GM12878 (cell line): Measurements from ENCODE around the gene ADAMTSL2. TPM values are rescaled to one million over a fixed set of nuclear protein-coding genes. Genes with fewer than 3 reads are reported as not detected.

Source experiments
- E2F8 ChIP-seq: fragments of 450-650 bp; IDR thresholded peaks from 2 replicates; pipeline ENCODE4 v1.6.1; 2018; ENCODE audit warnings: mild to moderate bottlenecking, low read depth, moderate library complexity; ENCODE audit not compliant: partially characterized antibody
- NR2C2 ChIP-seq: IDR thresholded peaks from 2 replicates; pipeline ENCODE4 v1.6.1; 2011; ENCODE audit warnings: borderline replicate concordance, low read depth; ENCODE audit not compliant: control insufficient read depth, insufficient read length
- PAX5 ChIP-seq: IDR thresholded peaks from 2 replicates; pipeline ENCODE4 v1.6.1; 2011; ENCODE audit warnings: low read depth, low read length, borderline replicate concordance
- RBBP5 ChIP-seq: fragments of 200-600 bp; sonication (generic); conservative IDR thresholded peaks from 2 replicates; pipeline ENCODE4 v1.6.1; 2016
- ZNF687 ChIP-seq: fragments of 450-650 bp; IDR thresholded peaks from 2 replicates; pipeline ENCODE4 v1.6.1; 2017; ENCODE audit warnings: mild to moderate bottlenecking, moderate library complexity
- polyA plus RNA-seq, 11 experiments: library from polyadenylated mRNA; depleted of rRNA in 4 of 11; unstranded in 6 of 11; stranded (reverse) in 5 of 11; fragments of >200 nt; fragmentation: Nextera tagmentation in 4 of 11; fragmentation: Illumina TruSeq in 1 of 11; extraction: Ambion mirVana in 4 of 11; extraction: Trizol in 1 of 11; gene quantifications; 1 replicate in 1 of 11; 2 replicates in 10 of 11; pipeline versions ENCODE4 v1.2.1 to v1.2.3, GENCODE V29; 2011 to 2016; ENCODE audit warnings: inconsistent platforms in 2 of 11, missing spikeins in 2 of 11, low read depth in 1 of 11
- total RNA-seq, 4 experiments: library from RNA; depleted of rRNA in 3 of 4; stranded (reverse); fragments of >200 nt in 3 of 4; fragmentation: Illumina TruSeq in 1 of 4; extraction: Trizol in 1 of 4; gene quantifications; 2 replicates each; pipeline versions ENCODE4 v1.2.1 to v1.2.3, GENCODE V29; 2013 to 2021
- TF ChIP-seq, protein P1 (sequence below): fragments of 150-350 bp; IDR thresholded peaks from 2 replicates; pipeline ENCODE4 v1.6.1; 2014; ENCODE audit warnings: mild to moderate bottlenecking, low read depth, low read length
- TF ChIP-seq, protein P2 (sequence below): IDR thresholded peaks from 2 replicates; pipeline ENCODE4 v1.6.1; 2012; ENCODE audit warnings: low read depth, low read length, improper control_type of control experiment

Gene ADAMTSL2
- total and polyA plus RNA-seq, 10 of the 15 experiments (the other 5 are each of a cell fraction or from before 2014, with no cell fraction given), result 0.07 TPM; not detected in 9

DNA sequence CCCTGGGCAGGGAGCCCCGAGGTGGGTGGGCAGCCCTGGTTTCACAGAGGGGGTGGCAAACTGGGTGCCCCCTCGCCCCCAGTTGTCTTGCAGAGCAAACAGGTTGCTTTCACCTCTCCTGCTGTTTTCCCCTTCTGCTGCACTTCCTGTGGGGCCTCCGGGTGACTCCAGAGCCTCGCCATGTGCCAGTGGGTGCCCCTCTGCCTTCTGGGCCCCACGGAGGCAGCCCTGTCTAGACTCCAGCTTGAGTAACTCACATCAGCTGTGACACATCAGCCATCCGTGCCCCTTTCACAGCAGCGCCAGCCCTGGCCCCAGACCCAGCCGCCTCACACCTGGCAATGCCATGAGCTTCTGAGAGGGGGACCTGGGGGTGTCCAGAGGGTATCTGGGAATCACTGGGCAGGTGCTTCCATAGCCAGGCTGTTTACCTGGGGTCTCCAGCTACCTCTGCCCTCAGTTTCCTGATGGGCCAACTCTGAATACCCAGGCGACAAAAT, 36.9 kb downstream of the ADAMTSL2 start (continued):
- TF ChIP-seq ZNF687 (no peak), NR2C2 (no peak), E2F8 (no peak), PAX5 (no peak), RBBP5 (no peak)
- TF ChIP-seq, protein P1, sequence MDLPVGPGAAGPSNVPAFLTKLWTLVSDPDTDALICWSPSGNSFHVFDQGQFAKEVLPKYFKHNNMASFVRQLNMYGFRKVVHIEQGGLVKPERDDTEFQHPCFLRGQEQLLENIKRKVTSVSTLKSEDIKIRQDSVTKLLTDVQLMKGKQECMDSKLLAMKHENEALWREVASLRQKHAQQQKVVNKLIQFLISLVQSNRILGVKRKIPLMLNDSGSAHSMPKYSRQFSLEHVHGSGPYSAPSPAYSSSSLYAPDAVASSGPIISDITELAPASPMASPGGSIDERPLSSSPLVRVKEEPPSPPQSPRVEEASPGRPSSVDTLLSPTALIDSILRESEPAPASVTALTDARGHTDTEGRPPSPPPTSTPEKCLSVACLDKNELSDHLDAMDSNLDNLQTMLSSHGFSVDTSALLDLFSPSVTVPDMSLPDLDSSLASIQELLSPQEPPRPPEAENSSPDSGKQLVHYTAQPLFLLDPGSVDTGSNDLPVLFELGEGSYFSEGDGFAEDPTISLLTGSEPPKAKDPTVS, result no peak
- TF ChIP-seq, protein P2, sequence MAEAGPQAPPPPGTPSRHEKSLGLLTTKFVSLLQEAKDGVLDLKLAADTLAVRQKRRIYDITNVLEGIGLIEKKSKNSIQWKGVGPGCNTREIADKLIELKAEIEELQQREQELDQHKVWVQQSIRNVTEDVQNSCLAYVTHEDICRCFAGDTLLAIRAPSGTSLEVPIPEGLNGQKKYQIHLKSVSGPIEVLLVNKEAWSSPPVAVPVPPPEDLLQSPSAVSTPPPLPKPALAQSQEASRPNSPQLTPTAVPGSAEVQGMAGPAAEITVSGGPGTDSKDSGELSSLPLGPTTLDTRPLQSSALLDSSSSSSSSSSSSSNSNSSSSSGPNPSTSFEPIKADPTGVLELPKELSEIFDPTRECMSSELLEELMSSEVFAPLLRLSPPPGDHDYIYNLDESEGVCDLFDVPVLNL, result no peak
